GM18951 (cell line): ENCODE measurements around the gene ADPRS.

ENCODE experiments used
- POLR2A ChIP-seq: IDR thresholded peaks from 4 replicates; pipeline ENCODE4 v1.6.1; 2011; ENCODE audit warnings: mild to moderate bottlenecking; ENCODE audit not compliant: insufficient read length, insufficient read depth; ENCODE audit errors: extremely low read depth
- in situ Hi-C: fragments of 300-500 bp; cut with MboI; formaldehyde crosslinking; loops from one replicate; pipeline ENCODE4 v1.12.0; 2022; ENCODE audit warnings: low sequenced_read_pairs, mixed read lengths, inconsistent platforms; ENCODE audit not compliant: unreplicated experiment

The ADPRS gene

DNA sequence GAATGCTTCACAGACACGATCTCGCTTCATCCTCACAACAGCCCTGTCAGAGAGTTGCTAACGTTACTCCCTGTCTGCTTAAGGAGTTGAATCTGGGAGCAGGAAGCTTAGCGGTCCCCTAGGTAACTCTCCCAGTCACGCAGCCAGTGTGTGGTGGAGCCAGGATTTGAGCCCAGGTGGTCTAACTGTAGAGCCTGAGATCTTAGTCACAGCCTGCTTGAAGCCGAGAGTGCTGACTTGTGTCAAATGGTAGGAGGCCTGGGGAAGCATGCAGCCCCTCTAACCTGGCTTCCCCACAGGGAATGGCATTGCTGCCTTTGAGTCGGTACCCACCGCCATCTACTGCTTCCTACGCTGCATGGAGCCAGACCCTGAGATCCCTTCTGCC lies 4.1 kb downstream of the ADPRS start:
- no peak for TF ChIP-seq POLR2A
- in situ Hi-C loops, result no loop called here

DNA sequence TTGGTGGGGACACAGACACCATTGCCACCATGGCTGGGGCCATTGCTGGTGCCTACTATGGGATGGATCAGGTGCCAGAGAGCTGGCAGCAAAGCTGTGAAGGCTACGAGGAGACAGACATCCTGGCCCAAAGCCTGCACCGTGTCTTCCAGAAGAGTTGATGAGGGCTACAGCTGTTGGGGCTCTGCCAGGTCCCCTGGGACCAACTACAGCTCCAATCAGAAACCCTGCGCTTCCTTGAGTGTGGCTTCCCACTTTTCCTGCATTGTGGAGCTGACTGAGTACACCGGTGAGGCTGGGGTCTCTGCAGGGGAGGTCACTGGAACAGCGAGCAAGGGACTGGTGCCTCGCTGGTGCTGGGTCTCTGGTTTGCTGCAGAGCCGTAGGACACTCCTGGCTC lies 4.5 kb downstream of the ADPRS start:
- no peak for TF ChIP-seq POLR2A
- in situ Hi-C loops, result no loop called here

DNA sequence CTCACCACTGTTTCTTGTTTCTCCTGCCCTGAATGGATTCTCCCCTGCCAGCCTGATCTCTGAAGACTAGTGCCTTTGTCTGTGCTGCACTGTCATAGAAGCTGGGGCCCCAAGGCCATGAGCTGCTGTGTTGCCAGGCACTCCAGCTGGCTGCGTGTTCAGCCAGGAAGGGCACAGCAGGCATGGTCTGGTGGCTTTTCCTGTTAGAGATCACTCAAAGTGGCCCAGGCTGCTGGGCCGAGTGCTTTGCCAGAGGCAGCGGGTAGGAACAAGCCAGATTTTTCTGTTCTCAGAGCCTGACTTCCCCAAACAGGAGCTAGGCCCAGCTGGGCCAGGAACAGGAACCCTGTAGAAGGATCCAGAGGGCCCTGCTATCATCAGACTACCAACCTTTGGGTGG lies 5.2 kb downstream of the ADPRS start:
- TF ChIP-seq POLR2A, result no peak
- in situ Hi-C loops, result no loop called here

DNA sequence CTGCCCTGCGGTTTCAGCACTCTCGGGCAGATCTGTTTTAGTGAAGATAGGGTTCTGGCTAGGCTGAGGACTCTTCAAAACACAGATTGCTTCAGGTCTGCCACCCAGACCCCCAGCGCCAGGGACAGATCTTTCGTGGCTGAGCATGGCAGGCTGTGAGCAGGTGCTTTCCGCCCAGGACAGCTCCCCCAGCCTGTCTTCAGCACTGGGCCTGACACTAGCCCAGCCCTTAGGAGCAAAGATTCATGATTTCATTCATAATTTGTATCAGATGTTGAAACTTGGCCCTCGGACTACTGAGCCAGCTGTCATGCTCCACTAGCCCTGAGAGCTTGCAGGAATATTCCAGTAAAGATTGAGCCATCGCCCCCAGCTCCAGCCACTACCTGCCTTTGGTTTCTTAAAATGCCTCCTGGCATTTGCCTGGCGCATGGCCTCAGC lies 5.9 kb downstream of the ADPRS start:
- no peak for TF ChIP-seq POLR2A
- in situ Hi-C loops, result no loop called here

DNA sequence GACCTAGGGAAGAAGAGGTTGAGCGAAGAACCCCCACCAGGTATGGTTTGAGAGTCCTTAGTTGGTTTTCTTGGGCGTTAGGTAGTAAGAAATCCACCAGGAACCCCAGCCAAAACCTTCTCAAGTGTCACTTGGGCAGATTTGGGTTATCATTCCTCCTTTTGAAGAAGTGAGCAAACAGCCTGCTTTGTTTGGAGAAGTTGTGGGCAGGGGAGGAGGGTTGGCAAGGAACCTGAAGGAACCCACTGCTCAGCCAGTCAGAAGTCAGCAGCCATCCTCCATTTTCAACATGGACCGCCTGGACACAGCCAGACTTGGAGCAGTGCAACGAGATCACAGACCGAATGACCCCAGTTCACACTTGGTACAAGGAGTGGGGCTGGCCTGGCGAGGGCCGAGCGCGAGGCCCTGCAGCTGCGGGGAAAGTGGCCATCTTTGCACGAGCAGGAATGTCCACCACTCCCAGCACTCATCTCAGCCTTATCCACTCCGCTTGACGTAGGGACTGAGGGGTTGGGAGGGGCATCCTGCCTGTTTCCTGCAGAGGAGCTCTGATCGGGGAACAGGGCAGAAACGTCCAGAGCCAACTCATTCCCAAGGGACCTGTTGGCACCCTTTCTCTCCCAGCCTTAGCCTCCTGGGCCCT lies 7.2 kb downstream of the ADPRS start:
- TF ChIP-seq POLR2A, result peak; percentile 6
- in situ Hi-C loops, result no loop called here

DNA sequence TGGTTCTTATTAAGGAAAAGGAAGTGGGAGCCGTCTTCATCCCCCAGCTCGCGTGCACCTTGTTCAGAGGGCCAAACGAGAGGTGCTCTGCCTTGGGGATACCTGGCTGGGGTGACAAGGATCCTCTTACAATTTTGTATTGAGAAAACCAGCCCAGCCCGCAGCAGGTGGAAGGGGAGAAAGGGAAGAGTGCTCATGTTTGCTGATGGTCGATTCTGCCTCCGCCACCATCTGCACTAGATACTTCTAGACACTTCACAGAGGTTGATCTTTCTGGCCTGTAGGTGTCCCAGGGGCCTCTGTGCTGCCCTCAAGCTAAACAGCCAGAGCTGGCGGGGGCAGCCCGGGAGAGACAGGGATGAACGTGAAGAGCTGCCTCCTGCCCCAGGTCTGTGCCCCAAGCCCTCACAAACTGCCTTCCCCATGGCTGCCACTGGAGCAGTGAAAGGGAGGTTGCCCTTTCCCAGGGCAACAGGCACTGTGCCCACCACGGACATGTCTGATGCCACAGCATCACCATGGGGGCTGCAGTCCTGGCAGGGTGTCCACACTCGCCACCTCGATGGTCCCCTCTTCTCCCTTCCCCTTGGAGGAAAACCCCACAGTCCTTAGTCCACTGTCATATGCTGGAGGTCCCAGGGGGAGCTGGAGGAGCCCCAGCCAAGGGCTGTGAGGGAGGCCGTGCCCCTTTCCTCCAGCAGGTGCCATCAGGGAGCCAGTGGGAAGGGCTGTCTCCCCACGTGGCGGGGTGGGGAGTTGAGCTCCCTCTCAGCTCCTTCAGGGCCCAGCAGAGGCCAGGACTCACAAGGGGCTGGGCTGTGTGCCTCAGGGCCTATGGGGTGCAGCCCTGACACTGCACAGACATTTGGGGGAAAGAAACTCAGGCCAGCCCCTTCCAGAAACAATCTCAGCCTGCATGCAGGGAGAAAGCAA lies 8.1 kb downstream of the ADPRS start:
- in situ Hi-C loops, result no loop called here
- no peak for TF ChIP-seq POLR2A

DNA sequence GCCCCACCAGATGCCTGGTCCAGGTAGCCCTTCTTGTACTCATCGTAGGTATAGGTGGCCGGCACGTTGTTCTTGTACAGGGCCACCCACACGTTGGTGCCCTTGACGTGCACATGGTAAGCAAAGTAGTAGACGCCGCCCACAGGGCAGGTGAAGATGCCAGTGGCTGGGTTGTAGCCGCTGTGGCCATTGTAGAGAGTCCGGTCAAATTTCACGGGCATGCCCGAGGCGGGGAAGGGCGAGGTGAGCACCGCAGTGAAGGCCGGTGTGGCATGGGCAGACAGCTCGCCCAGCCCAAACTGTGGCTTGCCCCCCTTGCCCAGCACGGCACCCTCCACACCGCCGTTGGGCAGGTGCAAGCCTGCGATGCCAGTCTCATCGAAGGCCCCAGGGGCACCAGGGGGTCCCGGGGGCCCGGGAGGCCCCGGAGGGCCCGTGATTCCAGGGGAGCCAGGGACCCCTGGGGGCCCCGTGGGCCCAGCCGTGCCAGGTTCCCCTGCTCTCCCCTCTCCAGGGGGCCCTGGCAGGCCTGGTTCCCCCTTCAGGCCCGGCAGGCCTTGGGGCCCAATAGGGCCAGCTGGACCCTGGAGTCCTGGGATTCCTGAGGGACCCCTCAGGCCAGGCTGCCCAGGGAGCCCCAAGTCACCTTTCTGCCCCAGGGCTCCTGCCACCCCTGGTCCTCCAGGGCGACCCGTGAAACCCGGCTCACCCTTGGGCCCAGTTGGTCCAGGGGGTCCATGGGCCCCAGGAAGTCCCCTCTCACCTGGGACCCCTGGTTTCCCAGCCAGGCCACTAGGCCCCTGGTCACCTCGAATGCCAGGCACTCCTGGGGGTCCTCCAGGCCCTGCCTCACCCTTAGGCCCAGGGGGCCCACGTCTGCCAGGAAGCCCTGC lies 9.2 kb downstream of the ADPRS start:
- no peak for TF ChIP-seq POLR2A
- in situ Hi-C loops, result no loop called here

DNA sequence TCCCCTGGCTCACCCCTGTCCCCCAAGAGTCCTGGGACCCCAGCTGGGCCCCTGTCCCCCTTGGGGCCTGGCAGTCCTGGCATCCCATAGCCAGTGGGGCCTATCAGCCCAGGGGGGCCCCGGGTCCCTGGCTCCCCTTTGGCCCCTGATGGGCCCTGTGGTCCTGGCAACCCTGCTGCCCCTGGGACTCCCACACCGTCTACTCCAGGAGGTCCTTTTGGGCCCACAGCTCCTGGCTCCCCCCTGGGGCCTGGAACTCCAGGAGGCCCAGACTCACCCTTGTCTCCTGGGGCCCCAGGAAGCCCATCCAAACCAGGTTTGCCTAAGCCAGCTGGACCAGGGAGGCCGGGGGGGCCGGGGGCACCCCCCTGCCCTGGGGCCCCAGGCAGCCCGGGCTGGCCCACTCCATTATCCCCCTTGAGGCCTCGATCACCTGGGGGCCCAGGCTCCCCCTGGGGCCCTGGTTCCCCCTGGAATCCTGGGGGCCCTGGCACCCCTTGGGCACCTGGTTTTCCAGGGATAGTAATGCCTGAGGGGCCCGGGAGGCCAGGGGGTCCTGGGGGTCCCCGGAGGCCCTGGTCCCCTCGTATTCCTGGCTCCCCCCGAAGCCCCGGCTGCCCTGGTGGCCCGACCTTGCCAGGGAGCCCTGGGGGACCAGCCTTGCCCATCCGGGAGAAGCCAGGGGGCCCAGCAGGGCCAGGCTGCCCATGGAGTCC lies 10.1 kb downstream of the ADPRS start:
- in situ Hi-C loops, result no loop called here
- no peak for TF ChIP-seq POLR2A

DNA sequence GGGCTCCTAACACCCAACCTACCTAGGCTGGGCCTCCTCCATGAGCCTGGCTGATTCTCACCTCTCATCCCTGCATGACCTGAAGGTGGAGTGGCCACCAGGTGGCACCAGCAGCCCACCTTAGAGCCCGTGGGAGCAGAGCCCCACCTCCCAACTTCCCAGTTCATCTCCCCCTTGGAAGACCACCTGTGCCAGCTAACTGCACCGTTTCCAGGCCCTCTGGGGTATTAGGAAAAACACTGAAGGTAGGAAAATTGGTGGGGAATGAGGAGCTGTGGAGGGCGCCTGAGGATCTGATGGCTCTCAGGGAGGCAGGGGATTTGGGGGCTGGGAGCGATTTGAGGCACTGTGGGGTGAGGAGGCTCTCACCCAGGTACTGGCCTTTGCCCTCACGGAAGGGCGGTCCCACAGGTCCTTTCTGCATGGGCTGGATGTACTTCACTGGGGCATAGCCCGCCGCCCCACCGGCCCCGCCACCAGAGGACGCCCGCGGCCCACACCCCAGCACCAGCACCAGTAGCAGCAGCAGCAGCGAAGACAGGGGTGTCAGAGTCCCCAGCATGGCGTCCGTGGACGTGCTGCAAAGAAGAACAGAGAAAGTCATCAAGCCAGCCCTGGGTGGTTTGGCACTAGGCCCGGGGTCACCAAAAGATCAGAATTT lies 11.1 kb downstream of the ADPRS start:
- TF ChIP-seq POLR2A, result no peak
- in situ Hi-C loops, result loop anchor here (10.0 kb wide), 1 partner anchor 185 kb away; no protein-coding TSS in a partner anchor

DNA sequence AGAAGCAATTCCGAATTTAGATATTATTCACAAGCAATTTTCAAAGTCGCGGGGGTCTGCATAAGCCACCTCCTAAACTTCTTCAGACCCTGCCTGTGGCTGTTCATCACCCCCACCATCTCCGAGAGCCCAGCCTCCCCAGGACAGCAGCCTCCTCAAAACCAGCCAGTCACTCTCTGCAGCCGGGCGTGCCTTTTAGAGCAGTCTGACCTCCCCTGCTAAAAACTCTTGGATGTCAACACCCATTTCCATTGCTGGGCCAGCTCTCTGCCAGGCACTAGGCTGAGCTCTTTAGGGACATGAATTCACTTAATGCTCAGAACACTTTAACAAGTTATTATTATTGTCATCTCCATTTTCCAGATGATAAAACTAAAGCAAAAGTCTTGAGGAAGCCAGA lies 11.7 kb downstream of the ADPRS start:
- TF ChIP-seq POLR2A, result no peak
- in situ Hi-C loops, result loop anchor here (10.0 kb wide), 1 partner anchor 184 kb away; no protein-coding TSS in a partner anchor

DNA sequence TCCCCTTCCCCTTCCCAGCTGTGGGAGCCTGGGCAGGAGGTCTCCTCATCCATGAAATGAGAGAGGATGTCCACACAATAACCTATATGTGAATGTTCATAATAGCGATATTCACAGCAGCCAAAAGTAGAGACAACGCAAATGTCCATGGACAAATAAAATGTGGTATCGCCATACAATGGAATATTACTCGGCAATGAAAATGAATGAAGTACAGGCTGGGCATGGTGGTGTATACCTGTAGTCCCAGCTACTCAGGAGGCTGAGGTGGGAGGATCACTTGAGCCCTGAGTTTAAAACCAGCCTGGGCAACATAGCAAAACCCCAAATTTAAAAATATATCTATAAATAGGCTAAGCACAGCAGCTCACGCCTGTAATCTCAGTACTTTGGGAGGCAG lies 12.9 kb downstream of the ADPRS start:
- in situ Hi-C loops, result loop anchor here (10.0 kb wide), 1 partner anchor 183 kb away; no protein-coding TSS in a partner anchor
- TF ChIP-seq POLR2A, result no peak

DNA sequence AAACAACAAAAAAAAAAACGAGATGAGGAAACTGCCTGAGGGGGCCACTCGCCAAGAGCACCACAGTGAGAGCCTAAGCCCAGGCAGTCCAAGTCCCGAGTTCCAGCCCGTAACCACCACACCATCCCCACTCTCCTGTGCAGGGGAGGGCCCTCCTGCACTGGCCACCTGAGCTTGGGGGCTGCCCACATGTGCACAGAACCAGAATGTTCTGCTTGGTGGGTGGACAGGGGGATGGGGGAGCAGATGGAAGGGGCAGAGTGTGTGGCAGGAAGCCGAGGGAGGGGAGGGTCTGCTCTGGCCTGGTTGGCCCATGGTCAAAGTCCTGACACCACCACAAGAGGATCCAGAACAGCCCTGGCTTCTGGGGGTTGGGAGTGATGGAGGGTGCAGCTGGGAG lies 17.6 kb downstream of the ADPRS start:
- no peak for TF ChIP-seq POLR2A
- in situ Hi-C loops, result loop anchor here (10.0 kb wide), 1 partner anchor 179 kb away; no protein-coding TSS in a partner anchor
